NCI-H187 treated with DMSO at 0.1 percent for 48 hours (cell line): ENCODE measurements around the gene SLC22A12.
"Not testable (repeated sequence)": the region's sequence is repeated elsewhere in the genome, so short reads cannot be mapped to it uniquely, and the experiment has no call there.

Experiments
- DNase-seq: peaks from one replicate; lab custom pipeline; 2025; lab: John Stamatoyannopoulos, UW

SLC22A12 gene

DNA sequence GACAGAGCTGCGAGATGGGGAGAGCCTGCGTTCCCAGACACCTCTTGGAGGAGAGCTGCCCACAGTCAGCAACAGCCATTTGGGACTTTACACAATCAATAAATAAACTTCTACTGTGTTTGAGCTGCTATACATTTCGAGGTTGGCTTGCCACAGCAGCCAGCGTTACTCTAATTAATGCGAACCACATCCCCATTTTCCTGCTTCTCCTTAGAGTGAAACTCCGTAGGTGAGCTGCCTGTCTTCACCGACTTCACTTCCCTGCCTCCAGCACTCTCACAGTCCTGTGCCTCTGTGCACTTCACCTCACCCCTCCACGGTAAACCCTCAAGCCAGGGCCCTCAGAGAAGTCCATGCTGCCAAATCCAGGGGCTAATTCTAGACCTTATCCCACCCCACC is 5.9 kb upstream of the SLC22A12 start:
- no peak for DNase-seq

DNA sequence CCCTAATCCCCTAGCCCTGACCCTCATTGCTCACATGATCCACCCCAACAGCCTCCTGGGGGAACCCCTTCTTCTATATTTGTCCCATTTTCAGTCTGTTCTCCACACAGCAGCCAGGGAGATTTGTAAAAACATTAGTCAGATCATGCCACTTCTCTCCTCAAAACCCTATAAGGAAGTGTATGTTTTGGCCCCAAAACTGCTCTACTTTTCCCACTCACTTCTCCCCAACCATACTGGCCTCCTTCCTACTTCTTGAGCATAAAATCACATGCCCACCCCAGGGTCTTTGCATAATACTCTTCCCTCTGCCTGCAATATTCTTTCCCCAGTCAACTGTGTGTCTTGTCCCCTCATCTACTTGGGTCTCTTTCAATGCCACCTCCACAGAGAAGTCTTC is 4.7 kb upstream of the SLC22A12 start:
- DNase-seq: no peak

DNA sequence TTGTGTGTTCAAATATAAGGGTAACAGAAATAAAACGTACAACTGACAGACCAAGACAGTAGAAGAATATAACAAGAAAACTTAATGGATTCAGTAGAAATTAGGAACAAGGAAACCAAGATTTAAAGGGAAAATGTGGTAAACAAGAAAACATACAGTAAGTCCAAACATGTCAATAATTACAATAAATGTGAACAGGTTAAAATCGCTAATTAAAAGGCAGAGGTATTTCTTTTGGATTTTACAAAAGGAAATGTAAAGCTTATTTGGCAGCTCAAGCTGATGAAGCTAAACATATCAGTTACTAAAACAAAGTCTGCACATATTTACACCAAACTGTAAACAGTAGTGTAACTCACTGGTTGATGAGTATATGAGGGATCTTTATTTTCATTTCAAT is 2.3 kb upstream of the SLC22A12 start:
- no peak for DNase-seq

DNA sequence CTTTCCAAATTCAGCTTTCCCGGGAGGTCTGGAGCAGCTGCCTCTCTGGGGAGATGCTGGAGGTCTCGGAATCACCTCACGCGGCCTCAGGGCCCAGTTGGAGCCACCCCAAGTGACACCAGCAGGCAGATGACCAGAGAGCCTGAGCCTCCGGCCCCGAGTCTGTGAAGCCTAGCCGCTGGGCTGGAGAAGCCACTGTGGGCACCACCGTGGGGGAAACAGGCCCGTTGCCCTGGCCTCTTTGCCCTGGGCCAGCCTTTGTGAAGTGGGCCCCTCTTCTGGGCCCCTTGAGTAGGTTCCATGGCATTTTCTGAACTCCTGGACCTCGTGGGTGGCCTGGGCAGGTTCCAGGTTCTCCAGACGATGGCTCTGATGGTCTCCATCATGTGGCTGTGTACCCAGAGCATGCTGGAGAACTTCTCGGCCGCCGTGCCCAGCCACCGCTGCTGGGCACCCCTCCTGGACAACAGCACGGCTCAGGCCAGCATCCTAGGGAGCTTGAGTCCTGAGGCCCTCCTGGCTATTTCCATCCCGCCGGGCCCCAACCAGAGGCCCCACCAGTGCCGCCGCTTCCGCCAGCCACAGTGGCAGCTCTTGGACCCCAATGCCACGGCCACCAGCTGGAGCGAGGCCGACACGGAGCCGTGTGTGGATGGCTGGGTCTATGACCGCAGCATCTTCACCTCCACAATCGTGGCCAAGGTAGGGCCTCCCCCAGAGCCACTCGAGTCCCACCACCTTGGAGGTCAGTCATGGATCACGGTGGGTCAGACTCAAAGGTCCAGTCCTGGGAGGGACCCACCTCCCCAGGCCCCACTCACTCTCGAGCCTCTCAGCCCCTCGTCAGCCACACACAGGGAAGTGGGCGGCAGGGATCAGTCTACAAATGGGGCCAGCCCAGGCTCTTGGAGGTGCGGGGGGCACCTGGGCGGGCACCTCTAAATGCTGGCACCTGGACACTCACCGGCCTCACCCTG is 525 bp downstream of the SLC22A12 start:
- no peak for DNase-seq

DNA sequence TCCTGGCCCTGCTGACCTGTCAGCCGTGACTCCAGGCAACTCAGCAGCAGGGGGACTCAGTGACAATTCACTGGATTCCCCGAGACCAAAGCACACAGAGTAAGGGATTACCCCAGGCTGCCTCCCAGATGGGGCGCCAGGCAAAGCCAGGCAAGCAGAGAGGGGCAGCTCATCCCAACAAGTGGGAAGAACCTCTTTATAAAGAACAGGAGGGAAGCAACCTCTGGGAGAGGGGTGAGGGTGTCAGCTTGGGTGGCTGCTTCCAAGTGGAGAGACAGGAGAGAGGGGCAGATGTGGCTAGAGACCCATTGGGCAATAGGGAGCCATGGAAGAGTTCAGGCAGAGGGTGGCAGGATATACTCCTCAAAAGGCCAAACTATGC is 1.2 kb downstream of the SLC22A12 start:
- DNase-seq: no peak

DNA sequence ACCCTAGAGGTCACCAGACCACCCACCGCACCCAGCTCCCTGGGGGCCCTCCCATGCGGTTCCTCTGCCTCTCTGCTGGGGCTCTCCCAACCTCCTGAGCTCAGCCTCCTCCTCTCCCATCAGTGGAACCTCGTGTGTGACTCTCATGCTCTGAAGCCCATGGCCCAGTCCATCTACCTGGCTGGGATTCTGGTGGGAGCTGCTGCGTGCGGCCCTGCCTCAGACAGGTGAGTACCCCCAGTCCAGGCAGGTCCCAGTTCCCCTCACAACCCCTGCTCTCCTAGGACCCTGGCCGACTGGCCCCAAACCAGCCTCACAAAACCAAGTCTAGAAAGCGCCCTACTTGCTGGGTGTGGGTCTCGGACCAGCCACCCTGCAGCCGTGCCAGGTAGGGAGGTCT is 1.6 kb downstream of the SLC22A12 start:
- no peak for DNase-seq

DNA sequence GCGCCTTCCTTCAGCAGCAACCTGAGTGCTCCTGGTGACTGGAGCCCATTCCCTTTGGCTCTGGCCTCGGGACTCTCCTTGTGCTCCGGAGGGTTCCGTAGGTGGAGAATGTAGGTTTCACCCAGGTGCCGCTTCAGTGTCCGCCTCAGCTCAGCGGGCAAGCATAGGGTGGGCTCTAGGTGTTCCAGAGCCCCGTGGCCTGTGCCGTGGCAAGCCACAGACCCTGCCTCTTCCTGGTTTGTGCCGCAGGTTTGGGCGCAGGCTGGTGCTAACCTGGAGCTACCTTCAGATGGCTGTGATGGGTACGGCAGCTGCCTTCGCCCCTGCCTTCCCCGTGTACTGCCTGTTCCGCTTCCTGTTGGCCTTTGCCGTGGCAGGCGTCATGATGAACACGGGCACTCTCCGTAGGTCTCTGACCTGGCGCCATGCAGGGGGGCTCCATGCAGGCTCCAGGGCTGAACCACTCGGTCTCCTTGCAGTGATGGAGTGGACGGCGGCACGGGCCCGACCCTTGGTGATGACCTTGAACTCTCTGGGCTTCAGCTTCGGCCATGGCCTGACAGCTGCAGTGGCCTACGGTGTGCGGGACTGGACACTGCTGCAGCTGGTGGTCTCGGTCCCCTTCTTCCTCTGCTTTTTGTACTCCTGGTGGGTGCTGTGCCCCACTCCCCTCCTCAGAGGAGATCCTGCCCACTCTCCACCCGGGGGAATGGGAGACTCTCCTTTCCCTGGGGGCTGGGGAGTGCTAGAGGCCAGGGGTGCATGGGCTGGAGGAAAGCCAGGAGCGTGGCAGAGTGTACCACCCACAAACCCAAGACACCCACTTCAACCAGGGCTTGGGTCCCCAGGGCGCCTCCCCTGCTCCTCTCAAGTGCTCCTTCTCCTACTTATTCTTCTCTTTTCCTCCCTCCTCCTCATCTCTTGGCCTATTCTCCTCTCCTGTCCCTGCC is 2.4 kb downstream of the SLC22A12 start:
- no peak for DNase-seq

DNA sequence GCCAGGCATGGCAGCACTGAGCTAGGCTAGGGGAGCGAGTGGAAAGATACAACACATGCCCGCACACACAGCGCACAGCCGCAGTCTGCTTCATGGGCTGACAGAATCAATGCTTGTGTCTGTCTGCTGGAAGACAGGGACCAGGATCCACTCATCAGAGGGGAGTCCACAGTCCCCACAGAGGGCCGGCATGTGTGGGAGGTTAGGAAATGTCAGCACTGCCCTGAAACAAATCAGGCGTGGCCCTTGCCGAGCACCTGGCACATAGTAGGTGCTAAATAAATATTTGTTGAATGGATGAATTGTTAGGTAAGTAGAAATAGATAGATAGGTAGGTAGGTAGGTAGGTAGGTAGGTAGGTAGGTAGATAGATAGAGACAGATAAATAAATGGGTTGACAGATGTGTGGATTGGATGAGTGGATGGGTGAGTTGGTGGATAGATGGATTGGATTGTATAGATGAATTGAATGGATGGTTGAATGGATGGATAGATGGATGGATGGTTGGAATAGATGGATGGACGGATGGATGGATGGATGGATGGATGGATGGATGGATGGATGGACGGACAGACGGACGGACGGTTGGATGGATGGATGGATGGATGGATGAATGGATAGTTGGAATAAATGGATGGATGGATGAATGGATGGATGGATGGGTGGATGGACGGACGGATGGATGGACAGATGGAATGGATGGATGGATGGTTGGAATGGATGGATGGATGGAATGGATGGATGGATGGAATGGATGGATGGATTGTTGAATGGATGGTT is 3.3 kb downstream of the SLC22A12 start:
- DNase-seq: no peak

DNA sequence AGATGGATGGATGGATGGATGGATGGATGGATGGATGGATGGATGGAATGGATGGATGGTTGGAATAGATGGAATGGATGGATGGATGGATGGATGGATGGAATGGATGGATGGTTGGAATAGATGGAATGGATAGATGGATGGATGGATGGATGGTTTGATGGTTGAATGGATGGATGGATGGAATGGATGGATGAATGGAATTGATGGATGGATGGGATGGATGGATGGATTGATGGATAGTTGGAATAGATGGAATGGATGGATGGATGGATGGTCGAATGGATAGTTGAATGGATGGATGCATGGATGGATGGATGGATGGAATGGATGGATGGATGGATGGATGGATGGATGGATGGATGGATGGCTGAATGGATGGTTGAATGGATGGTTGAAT is 4.9 kb downstream of the SLC22A12 start:
- DNase-seq: not testable (repeated sequence)

DNA sequence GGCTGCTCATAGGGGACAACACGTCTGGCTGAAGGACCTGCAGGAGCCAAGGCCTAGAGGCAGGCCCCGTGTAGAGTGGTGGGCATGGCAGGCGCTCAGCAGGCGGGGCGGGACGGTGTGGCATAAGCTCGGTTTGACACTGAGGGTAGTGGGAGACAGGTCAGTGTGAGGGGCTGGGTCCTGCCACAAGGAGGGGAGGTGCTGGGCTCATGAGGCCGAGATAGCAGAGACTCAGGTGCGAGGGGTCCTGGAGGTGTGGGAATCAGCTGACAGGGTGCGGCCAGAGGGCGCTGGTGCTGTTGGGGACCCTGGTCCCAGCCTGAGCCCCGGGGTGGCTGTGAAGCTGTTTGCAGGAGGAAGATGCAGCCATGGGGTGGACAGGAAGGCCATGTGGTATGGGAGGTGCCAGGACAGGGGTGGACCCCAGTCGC is 6.7 kb downstream of the SLC22A12 start:
- DNase-seq: no peak

DNA sequence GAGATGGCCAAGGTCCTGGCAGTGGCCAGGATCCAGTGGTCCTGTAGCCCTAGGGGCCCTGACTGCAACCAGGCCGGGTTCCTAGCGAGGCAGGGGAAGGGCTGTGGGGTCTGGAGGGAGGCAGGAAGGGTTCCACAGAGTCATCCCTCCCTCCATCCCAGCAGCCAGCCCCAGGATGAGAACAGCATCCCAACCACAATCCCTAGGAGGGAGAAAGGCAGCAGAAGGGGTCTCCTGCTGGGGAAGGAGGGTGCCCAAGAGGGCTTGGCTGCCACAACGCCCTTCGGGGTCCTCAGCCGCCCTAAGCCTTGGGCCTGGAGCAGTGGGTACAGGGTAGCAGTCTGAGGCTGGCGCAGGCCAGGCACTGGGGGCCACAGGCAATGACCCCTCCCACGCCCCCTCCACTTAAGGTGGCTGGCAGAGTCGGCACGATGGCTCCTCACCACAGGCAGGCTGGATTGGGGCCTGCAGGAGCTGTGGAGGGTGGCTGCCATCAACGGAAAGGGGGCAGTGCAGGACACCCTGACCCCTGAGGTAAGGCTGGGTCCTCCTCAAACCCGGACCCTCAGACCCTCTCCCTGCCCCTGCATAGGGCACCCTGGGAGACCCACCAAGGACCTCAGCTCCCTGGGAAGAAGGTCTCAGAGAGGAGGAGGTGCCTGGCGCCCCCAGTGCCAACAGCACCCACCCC is 7.2 kb downstream of the SLC22A12 start:
- DNase-seq: no peak

DNA sequence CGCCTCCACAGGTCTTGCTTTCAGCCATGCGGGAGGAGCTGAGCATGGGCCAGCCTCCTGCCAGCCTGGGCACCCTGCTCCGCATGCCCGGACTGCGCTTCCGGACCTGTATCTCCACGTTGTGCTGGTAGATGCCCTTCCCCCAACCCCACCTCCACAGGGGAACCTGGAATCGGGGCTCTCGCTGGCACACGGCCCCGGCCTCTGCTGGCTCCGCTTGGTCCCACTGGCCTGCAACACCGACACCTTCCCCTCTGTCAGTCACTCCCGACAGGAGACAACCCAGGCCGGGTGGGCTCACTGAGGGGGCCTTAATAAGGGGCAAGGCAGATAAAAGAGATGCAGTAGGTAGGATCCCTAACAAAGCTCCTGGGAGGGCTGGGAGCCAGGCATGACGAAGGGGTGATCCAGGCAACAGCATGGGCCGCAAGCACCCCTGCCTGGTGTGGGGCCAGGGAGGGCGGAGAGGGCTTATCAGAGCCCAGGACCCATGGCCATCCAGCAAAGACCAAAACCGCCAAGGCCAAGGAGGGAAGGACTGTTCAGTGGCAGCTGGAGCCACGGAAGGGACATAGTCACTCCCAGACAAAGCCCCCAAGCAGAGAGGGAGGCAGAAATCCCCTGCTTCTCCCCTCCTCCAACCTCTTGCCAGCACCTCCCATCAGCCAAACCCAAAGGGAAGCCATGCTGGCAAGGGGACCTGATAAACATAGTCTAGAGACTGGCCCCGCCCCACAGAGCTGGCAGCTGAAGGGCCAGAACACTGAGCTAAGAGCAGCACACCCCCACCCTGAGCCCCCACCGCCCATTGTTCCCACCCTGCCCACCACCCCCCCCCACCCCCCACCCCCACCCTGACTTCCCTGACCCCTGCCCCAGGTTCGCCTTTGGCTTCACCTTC is 8.0 kb downstream of the SLC22A12 start:
- DNase-seq: no peak

DNA sequence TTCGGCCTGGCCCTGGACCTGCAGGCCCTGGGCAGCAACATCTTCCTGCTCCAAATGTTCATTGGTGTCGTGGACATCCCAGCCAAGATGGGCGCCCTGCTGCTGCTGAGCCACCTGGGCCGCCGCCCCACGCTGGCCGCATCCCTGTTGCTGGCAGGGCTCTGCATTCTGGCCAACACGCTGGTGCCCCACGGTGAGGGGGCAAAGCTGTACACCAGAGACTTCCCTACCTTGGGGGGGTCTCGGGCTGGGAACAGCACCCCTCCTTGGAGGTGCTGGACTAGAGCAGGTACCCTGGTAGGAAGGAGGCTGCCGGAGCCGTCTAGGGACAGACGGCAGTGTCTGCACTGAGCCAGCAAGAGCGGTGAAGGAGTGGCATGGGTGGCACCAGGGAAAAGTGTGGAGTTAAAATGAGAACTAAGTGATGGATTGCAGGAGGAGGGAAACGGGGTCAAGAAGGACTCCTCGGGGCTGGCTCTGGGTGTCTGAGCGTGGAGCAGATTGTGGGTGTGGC is 8.7 kb downstream of the SLC22A12 start:
- DNase-seq: no peak

DNA sequence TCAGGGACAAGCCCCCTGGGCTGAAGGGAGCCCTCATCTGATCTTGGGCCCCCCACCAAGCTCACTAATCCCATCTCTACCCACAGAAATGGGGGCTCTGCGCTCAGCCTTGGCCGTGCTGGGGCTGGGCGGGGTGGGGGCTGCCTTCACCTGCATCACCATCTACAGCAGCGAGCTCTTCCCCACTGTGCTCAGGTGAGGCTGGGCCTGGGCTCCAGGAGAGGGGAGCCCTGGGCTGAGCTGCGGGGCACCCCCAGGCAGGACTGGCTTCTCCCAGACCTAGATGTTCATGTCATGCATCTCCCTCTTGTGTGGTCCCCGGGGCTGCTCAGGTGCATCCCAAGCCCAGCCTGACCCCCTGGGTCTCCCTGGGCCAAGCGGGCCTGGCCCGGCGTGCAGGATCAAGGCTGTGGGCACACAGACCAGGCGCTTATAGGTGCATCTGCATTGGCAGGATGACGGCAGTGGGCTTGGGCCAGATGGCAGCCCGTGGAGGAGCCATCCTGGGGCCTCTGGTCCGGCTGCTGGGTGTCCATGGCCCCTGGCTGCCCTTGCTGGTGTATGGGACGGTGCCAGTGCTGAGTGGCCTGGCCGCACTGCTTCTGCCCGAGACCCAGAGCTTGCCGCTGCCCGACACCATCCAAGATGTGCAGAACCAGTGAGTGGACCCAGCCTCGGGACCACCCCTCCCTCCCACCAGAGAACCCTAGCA is 9.4 kb downstream of the SLC22A12 start:
- DNase-seq: no peak

DNA sequence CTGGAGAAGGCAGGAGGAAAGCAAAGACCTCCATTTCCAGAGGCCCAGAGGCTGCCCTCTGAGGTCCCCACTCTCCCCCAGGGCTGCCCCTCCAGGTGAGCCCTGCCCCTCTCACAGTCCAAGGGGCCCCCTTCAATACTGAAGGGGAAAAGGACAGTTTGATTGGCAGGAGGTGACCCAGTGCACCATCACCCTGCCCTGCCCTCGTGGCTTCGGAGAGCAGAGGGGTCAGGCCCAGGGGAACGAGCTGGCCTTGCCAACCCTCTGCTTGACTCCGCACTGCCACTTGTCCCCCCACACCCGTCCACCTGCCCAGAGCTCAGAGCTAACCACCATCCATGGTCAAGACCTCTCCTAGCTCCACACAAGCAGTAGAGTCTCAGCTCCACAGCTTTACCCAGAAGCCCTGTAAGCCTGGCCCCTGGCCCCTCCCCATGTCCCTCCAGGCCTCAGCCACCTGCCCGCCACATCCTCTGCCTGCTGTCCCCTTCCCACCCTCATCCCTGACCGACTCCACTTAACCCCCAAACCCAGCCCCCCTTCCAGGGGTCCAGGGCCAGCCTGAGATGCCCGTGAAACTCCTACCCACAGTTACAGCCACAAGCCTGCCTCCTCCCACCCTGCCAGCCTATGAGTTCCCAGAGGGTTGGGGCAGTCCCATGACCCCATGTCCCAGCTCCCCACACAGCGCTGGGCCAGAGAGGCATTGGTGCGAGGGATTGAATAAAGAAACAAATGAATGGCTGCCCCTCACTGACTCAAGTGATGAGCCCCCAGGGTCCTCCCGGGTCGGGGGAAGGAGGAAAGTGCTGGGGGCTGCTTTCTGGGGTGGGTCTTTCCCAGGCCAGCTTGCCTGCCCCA is 10.8 kb downstream of the SLC22A12 start:
- DNase-seq: no peak

DNA sequence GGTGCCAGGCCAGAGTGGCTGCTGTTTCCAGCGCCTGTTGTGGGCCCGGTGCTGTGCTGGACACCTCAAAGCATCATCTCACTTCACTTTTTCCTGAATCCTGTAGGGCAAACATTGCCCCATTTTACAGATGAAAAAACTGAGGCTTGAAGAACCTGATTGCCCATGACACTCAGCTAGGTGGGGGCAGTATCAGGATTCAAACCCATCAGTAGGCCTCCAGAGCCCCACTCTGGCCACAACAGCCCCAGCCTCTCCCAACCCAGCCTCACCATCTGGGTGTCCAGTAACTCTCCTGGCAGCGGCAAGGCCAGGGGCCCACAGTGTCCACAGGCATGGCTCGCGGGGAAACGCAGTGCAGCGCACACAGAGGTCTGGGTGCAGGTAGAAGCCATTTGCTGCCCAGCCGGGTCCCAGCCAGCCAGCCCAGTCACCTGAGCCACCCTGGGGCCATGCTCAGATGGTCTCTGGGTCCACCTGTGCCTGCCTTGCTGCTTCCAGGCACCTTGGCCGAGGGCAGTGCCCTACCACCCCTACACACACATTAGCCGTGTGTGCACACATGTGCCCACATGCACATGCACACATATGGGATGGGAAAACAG is 11.5 kb downstream of the SLC22A12 start:
- no peak for DNase-seq

DNA sequence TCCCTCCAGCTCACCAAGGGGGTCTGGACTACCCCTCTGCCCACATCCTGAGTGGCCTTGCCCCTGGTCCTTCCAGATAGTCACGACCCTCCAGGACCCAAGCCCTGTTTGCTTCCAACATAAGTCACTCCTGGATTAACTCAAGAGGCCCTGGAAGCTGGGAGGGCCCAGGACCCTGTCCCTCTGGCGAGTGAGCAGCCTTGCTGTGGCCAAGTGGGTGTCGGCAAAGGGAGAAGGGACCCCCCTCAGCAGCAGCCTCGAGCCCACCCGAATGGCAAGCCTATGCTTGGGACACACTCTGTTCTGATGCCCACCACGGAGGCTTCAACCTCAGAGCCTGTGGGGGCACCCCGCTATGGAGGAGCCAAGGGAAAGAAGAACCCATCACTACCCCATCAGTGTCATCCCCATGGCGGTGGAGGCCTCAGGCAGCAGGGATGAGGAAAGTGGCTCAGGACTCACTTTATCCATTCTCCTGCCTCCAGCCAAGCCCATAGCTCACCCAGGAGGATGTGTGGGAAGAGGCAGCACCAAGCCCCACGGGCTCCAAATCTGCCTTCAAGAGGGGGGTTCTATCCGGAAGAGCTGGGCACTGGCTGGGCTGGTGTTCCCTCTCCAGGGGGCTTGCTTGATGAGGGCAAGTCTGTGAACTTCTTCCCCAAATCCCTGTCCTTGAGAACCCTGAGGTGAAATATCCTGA is 12.5 kb downstream of the SLC22A12 start:
- DNase-seq: no peak
